ENCODE results near the gene TGFB2. TPM values are rescaled to one million over a fixed set of nuclear protein-coding genes. Genes with fewer than 3 reads are reported as not detected.

TGFB2 gene
- polyA plus RNA-seq, 1 donor from 2014 or later, result 0.10 TPM

- Histone ChIP-seq H3F3A (ENCODE audit: insufficient read depth, low read length, poor library complexity, severe bottlenecking) (no peaks in the 10 kb centered on the region), H3K27me3 (ENCODE audit: insufficient read depth, low read depth, low read length) (no peaks in the 10 kb centered on the region), H3K4me3 (ENCODE audit: low read length) (no peak overlapping the region), H3K4me2 (ENCODE audit: low read length) (no peak overlapping the region), H3K36me3 (ENCODE audit: insufficient read depth, low read length) (no peaks in the 10 kb centered on the region), H3K27ac (ENCODE audit: low read length) (no peak overlapping the region), H4K20me1 (ENCODE audit: insufficient read depth) (no peaks in the 10 kb centered on the region), H3K9ac (ENCODE audit: low read length) (no peak overlapping the region), H2AFZ (ENCODE audit: low read depth, low read length) (no peak overlapping the region), H3K9me3 (ENCODE audit: low read length) (no peaks in the 10 kb centered on the region), H3K79me2 (replicated peaks; ENCODE audit: insufficient read depth, low read length) (no peaks in the 10 kb centered on the region), H3K9me2 (ENCODE audit: insufficient read depth, low read length) (no peaks in the 10 kb centered on the region)
- no peak for TF ChIP-seq REST (IDR thresholded peaks at IDR 0.05; ENCODE audit: borderline replicate concordance)
- no peak for TF ChIP-seq POLR2AphosphoS5 (IDR thresholded peaks at IDR 0.05)
- no peak for TF ChIP-seq MXI1 (conservative IDR thresholded peaks at IDR 0.05; ENCODE audit: poor library complexity, severe bottlenecking)
- TF ChIP-seq RAD21 (conservative IDR thresholded peaks at IDR 0.05), result no peak
- TF ChIP-seq SMC3 (conservative IDR thresholded peaks at IDR 0.05; ENCODE audit: poor library complexity), result no peak
- no peak for TF ChIP-seq CTCF (IDR thresholded peaks at IDR 0.05; ENCODE audit: poor library complexity, severe bottlenecking)
- TF ChIP-seq TAF1 (IDR thresholded peaks at IDR 0.05; ENCODE audit: low read depth), result no peak
- TF ChIP-seq EZH2 (IDR thresholded peaks at IDR 0.05; ENCODE audit: borderline replicate concordance, insufficient read depth, low read length, poor library complexity, severe bottlenecking), result no peak
- no peak for TF ChIP-seq EP300 (conservative IDR thresholded peaks at IDR 0.05; ENCODE audit: poor library complexity, severe bottlenecking)
These were observed 21.4 kb downstream of the TGFB2 start for GRCh38 chr1:218366322-218367052.

GRCh38 chr1:218367118-218367517, 22.0 kb downstream of the TGFB2 start:
- H3K9me3 ChIP-seq (ENCODE audit: low read length), result no peaks in the 10 kb centered on the region
- H4K20me1 ChIP-seq (ENCODE audit: insufficient read depth), result no peaks in the 10 kb centered on the region
- H3K27ac ChIP-seq (ENCODE audit: low read length), result no peak overlapping the region
- no peaks in the 10 kb centered on the region for H3K27me3 ChIP-seq (ENCODE audit: insufficient read depth, low read depth, low read length)
- H3K9me2 ChIP-seq (ENCODE audit: insufficient read depth, low read length), result no peaks in the 10 kb centered on the region
- H3K79me2 ChIP-seq (replicated peaks; ENCODE audit: insufficient read depth, low read length), result no peaks in the 10 kb centered on the region
- TF ChIP-seq TAF1 (IDR thresholded peaks at IDR 0.05; ENCODE audit: low read depth) (no peak), EP300 (conservative IDR thresholded peaks at IDR 0.05; ENCODE audit: poor library complexity, severe bottlenecking) (no peak), REST (IDR thresholded peaks at IDR 0.05; ENCODE audit: borderline replicate concordance) (no peak), POLR2AphosphoS5 (IDR thresholded peaks at IDR 0.05) (no peak), RAD21 (conservative IDR thresholded peaks at IDR 0.05) (no peak), SMC3 (conservative IDR thresholded peaks at IDR 0.05; ENCODE audit: poor library complexity) (no peak), MXI1 (conservative IDR thresholded peaks at IDR 0.05; ENCODE audit: poor library complexity, severe bottlenecking) (no peak), CTCF (IDR thresholded peaks at IDR 0.05; ENCODE audit: poor library complexity, severe bottlenecking) (no peak), EZH2 (IDR thresholded peaks at IDR 0.05; ENCODE audit: borderline replicate concordance, insufficient read depth, low read length, poor library complexity, severe bottlenecking) (no peak)
- H3F3A ChIP-seq (ENCODE audit: insufficient read depth, low read length, poor library complexity, severe bottlenecking), result no peaks in the 10 kb centered on the region
- no peak overlapping the region for H3K4me2 ChIP-seq (ENCODE audit: low read length)
- H3K4me3 ChIP-seq (ENCODE audit: low read length), result no peak overlapping the region
- H3K9ac ChIP-seq (ENCODE audit: low read length), result no peak overlapping the region
- no peak overlapping the region for H2AFZ ChIP-seq (ENCODE audit: low read depth, low read length)
- no peaks in the 10 kb centered on the region for H3K36me3 ChIP-seq (ENCODE audit: insufficient read depth, low read length)

All from neural cell (in vitro differentiated cells).